GM21723 (cell line): ENCODE measurements around the gene OMA1.
"Not testable (repeated sequence)": the region's sequence is repeated elsewhere in the genome, so short reads cannot be mapped to it uniquely, and the experiment has no call there.

Experiments used
- ATAC-seq: cut with Tn5 transposase; IDR thresholded peaks from one replicate; pipeline ENCODE4 v1.9.1; 2021; ENCODE audit warnings: mild to moderate bottlenecking, moderate library complexity; ENCODE audit not compliant: unreplicated experiment

OMA1 gene

DNA sequence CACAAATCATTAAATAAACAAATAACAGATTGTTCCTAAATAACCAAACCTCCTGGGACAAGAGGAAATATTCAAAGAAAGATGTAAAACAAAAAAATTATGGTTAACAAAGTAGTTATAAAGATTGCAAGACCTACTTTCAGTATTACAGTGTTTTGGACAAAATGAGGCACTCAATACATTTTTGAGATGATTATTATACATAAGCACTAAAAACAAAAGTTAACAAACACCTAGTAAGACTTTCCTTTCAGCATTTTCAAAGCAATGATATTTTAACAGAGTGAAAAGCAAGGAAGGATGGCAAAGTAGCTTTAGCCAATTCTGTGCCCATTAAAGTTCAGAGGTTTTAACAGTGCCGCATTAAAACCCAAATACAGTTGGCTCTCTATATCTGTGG lies 17.2 kb downstream of the OMA1 start:
- no peak for ATAC-seq

DNA sequence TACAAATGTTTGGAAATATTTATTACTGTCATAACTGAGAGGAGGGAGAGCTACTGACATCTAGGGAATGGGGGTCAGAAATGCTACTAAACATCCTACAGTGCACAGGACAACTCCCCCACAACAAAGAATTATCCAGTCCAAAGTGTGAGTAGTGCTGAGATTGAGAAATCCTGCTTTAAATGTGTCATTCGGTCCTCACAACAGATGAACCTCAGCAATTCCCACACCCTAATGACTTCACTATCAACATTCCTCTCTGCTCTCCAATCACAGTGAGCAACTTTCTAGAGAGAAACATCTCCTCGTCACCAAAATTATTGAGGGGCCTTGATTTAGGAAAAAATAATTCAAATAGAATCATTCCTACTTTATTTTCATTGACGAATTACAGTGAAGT lies 18.0 kb downstream of the OMA1 start:
- no peak for ATAC-seq

DNA sequence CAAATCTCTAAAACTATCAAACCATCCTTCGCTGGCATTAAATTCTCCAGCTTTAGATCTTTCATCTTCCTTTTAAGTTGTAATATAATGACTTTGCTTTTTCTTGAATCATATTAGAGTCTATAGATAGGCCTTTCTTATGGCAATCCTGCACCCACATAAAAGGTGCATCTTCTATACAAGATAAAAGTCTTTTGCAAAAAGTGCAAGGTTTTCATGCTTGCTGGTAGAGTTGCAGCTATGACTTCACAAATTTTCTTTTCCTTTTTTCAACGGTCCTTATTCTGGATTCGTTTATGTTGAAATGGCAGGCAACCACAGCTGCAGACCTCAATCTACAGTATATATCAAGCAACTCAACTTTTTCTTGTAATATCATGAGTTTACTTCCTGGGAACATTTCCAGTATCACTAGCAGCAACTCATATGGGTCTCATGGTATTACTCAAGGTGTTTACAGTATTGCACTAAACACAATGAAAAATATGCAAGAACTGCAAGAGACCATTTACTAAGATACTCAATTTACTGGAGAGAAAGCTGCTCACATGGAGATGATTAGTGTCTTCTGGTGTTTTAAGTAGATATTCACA lies 22.1 kb downstream of the OMA1 start:
- ATAC-seq = no peak

DNA sequence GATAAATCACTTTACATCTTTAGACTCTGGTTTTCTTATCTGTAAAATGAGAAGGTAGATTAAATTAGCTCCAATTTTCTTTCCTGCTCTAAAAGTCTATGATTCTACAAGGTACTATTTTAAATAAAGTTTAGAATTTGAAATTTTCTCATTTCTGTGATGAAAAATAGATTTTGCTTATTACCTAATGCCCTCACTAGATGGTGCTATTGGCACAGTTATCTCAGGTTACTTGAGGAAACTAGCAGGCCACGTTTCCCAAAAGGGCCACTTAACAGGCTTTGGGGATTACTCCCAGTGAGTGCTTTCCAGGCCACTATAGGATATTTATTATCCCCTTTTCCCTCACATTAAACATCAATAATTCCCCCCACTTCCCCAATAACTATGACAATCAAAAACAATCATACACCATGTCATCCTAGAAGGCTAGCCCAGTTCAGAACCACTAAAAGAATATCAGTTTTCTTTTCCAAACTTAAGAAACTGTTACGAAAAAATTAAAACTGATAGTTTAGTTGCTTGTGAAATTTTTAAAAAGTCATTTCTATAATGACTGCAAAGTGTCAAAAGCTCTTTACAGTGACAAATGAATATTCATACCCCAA lies 30.6 kb downstream of the OMA1 start:
- ATAC-seq = no peak

DNA sequence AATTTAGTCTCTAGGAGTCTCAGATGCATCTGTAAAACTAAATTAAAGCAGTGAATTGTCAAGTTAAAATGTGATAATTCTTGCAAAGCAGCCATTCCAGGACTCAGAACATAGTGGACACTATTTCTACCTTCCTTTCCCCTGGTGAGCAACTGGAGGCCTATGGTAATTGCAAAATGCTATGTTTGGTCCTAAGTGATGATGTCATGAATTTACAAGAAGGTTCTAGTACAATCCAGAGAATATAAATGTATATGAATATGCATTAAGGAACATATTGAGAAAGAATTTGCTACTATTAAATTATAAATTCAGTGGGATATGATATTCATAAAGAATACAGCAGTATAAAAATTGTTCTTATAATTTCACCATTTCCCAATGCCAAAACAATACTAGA lies 32.6 kb downstream of the OMA1 start:
- ATAC-seq = no peak

DNA sequence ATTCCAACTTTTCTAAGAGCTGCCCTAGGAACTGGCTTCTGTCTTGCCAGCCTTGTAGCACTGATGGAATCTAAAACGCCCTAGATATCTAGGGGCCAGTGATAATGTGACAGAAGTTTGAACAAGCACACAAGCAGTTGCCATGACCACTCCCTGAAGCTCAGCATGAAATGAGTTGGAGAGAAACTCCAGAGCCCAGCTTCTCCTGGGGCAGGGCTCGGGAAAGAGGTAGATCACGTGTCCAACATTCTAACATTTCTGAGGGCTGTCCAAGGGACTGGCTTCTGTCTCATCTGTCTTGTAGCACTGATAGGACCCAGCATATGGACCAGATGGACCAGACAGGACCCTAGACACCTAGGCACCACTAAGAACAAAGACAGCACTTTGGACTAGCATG lies 37.9 kb downstream of the OMA1 start:
- ATAC-seq = no peak

DNA sequence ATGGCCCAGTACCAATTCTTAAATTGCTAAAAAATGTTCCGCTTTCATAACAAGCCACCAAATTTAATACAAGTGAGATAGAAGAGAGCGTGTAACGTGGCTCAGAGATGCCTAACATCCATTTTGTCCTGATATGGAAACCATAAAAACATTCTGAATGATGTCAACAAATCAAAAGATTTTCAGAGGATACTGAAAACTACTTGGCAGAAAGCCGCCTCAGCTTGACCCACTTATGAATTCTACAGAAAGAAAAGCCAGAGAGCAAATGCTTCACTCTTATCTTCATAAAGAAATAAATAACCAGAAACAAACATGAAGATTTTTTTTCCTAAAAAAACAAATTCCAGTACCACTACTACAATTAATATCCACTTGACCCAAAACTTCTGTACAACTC lies 41.2 kb downstream of the OMA1 start:
- ATAC-seq = no peak

DNA sequence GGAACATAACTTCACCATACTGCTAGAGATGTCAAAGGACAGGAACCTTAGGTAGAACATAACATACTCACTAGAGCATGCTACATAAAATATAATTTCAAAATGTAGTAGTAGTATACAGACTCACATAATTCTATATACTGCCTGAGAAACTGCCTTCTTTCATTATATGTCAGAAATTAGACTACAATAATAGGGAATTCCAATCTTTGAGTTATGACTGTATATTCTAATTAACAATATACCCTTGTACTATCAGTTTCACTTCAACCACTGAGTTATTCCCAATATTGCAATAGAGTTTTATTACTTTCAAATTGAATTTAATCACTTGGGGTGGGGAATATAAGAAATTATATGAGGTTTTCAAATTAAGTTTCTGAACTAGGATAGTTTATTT lies 44.0 kb downstream of the OMA1 start:
- no peak for ATAC-seq

DNA sequence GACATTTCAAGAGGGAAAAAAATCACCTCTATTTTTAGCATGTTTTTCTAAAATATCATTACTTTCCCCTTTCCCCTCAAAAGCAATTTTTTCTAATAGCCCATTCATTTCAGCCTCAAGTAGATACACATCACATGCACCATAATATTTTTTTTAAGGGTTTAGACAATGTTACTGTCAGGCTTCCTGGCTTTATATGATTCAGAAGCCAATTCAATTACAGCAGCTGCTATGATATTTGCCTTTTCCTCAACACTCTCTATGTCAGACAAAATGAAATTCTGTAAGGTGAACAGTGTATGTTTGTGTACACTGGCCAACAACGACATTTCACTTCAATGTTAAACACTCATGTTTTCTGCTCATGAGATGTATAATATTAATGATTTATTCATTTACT lies 46.5 kb downstream of the OMA1 start:
- no peak for ATAC-seq

DNA sequence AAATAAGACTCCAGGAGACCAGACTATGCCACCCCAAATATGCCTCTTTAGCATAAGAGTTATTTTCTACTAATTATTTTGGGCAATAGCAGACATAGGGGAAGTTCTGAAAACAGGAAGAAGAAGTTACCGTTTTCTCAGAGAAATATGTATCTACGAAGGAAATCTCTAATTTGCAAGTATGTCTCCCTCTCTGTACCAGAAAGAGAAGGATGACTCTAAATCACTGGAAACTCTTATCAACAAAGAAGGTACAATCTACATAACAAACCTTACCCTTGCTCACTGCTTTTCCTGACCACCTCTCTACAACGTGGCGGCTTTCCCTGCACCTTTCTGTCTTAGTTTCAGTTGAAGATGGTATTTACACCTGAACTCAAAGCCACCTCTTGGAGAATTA lies 49.0 kb downstream of the OMA1 start:
- no peak for ATAC-seq

DNA sequence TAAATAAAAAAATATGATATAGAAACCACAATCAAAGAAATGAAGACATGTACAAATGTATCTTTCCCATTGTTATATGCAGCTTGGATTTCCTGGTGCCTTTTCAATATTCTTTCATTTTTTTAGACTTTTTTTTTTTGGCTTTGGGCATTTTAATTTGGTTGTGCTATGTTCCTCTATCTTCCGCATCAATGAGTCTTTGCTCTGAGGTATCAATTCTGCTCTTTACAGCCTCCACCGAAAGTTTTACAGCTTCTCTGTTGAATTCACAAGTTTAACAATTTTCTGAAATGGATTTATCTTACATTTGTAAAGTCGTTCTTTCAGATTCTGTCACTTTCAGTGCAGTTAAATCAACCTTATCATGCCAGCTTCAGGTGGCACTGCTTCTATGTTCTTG lies 50.5 kb downstream of the OMA1 start:
- no peak for ATAC-seq

DNA sequence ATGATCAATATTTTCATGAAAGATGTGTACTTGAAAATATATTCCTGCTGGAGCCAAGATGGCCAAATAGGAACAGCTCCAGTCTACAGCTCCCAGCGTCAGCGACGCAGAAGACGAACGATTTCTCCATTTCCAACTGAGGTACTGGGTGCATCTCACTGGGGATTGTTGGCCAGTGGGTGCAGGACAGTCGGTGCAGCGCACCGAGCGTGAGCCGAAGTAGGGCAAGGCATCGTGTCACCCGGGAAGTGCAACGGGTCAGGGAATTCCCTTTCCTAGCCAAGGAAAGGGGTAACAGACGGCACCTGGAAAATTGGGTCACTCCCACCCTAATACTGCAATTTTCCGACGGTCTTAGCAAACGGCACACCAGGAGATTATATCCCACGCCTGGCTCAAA lies 57.6 kb downstream of the OMA1 start:
- ATAC-seq = not testable (repeated sequence)

DNA sequence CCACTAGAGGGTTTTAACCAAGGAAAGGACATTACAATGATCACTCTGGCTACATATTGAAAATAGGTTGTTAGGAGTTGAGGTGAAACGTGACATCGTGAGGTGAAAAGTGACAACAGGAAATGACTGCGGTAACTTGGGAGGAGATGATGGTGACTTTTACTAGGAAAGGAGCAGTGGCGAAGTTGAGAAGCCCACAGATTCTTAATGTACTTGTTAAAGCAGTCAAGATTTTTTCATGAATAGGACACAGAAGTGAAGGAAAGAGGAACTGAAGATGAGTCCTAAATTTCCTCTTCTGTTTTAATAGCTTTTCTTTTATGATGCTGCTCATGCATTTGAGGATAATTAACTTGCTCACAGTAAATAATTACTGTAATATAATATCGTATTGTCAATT lies 59.5 kb downstream of the OMA1 start:
- ATAC-seq = no peak

DNA sequence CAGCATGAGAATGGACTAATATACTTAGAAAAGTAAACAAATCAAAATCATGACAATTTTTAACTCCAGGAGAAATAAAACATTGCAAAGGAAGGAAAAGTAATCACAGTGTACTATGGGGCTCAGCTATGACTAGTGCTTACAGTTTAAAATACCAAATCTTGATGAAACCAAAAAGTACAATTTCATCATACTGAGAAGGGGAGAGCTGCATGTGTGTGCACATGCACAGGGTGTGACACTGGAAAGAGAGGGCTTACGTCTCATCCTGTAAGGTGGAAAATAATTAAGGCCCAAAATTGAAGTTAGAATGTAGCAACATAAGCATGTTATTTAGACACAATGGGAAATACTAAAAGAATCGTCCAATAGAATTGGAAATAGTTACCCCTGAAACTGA lies 64.6 kb downstream of the OMA1 start:
- ATAC-seq = no peak

DNA sequence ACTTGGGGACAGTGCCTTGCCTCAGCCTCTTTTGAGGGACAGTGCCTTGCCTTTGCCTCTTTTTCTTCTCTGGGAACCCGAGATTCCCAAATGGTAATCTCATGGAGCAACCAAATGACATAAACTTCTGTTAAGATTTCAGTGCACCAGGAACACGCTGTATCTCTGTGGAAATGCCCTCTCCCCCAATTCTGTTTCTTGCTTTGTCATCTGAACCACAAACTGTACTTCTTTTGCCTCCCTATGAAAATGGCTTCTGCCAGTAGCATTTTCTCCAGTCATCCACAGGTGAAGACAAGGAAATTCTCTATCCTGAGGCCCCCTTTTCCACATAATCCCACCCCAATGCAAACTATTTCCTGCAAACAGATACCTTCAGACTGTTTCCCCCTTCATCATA lies 66.3 kb downstream of the OMA1 start:
- ATAC-seq = no peak

DNA sequence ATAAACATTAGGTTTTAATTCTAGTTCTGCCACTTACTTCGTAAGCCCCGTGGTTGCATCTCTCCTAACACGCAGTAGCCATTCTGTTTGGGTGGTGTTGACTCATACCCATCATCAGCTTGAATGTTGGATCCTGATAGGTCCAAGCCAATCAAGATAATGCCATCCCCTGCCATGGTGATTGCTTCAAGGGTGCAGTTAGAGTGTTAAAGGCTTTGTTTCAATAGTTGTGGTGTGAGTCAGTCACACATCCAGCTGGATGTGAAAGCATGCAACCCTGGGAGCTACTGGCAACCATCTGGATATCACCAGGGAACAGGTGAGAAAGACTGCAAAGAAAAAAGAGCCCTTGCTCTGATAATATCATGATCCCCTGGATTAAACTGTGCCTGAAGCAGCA lies 69.1 kb downstream of the OMA1 start:
- no peak for ATAC-seq

DNA sequence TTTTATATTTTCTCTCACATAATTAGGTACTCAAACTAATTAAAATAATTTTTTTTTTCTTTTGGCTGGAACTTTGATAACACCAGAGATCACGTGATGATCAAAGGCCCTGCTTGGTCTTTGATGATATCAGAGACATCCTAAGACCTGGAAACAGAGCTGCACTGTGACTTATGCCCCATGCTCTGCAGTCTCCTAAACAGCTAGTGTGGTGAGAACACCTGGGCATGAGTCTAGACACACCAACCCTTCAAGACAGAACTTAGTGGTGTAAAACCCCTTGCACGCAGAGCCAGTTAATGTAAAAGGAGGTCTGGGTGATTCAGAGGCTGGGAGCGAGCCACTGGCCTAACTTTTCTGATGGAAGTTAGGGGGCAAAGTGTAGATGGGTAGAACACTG lies 70.3 kb downstream of the OMA1 start:
- no peak for ATAC-seq

DNA sequence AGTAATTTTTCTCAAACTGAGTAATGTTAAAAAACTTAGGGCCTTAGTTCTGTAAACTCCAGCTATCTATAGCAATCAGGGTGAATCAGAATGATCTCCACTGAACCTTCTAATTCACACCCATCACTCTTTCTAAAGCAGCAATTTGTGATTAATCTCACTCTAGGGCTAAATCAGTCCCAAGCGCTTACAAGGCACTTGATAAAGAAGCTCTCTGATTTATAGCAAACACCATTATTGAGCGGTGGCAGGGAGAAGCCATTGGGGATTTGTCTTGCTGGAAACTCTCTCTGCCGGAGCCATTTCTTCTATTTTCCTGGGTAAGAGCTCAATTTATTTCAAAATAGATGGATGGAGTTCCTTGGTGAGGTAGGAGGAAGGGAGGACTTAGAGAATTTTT lies 77.0 kb downstream of the OMA1 start:
- no peak for ATAC-seq

DNA sequence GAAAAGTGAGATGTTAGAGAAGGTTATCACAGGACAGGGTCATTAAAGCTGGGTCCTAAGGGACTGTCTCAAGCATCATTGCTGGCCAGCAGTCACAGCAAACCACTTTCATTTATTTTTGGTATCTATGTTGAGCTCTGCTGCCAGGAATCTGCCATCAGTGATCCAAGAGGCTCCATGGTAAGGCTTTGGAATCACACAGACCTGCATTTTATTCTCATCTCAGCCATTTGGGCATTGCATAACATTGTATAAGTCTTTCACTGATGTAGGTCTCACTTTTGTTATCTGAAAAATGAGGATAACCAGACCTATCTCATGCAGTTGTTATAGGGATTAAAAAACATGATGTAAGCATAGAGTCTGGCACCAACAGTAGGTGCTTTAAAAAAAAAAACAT lies 77.5 kb downstream of the OMA1 start:
- ATAC-seq = no peak

DNA sequence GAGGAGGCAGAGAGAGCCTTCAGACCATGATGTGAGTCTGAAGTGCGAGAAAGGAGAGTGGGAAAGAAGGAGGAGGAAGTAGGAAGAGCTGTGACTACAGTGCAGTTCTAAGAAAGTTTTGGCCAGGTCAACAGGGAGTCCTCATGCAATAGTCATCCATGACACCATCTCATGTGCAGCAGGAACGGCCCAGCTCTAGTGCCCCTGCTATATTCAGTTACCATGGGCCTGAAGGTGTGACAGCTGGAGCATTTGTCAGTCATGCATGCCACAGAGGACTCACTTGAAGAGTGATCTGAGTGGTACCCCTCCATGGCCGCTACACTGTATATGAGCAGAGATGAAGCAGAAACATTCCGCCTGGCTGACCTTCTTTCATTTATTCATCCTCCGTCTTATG lies 77.9 kb downstream of the OMA1 start:
- ATAC-seq = no peak

DNA sequence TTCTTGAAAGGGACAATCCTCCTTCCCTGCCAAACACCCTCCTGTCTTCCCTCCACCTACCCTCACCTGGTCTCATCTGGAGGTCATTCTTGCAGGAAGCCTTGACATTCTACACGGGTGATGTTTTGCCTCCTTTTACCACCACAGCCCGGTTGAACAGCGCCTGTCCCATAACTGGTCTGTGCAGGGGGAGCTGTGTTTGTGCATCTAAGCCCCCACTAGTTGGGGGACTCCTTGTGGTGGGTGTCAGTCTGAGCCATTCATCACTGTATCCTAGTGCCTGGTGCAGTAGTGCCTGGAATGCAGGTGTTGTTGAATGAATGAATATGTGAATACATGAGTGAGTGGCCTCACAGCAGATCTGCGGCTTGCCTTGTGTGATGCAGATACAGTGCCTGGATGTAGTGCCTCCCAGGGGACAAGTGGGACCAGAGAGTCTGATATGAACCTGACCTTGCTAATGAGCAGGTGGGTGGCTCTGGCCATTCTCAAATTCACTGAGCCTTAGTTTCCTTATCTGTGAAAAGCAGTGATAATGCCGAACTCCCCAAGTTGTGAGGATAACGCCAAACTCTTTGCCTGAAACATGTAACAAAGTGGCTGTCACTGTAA lies 79.8 kb downstream of the OMA1 start:
- ATAC-seq = no peak

DNA sequence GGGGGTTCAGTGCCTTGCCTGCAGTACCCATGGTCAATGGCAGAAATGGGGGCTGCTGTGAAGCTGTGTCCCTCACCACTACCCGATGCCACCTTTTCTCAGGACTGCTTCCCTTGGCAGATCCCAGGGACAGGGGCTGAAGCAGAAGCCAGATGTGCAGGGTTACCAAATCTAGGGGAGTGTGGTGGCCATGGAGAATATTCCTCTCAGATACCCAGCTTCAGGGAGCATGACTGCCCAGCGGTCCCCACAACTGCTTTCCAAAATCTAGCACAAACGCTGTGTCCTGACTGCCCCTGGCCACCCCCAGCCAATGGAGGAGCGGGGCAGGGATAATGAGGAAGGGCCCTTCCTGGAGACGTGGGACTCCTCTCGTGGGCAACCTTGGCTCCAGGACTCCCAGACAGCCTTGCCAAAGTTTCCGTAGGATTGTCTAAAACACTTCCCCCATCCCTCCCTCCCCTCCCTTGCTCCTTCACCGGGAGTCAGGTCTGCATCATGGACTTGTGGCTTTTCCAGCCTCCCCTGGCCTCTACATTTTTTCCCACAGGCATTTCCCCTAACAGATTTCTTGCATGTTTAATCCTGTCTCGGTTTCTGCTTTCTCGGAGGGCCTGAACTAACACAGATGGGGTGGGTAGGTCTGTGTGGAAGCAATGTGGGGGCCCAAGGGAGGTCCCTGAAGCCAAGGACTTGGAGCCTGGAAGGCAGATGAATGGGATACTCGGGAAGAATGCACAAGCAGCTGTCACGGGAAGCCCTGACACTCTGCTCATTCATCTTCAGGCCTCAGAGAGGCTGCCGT lies 80.5 kb downstream of the OMA1 start:
- no peak for ATAC-seq
